Stomach (tissue), 9 donors: ENCODE results near the gene ZFYVE9. TPM values are rescaled to one million over a fixed set of nuclear protein-coding genes. Genes with fewer than 3 reads are reported as not detected.

Experiments used
- DNase-seq, 2 donors: peaks; one replicate each; pipeline versions ENCODE4 v3.0.0 to v3.0.0-alpha.2; 2013 to 2019
- H3K27ac ChIP-seq, 5 donors: fragments of 200-600 bp in 4 of 5; sonication (generic) in 4 of 5; one replicate each; pipeline ENCODE4 v1.5.1; 2013 to 2019; ENCODE audit warnings: mild to moderate bottlenecking in 1 of 5, moderate library complexity in 1 of 5
- H3K27me3 ChIP-seq, 3 donors: fragments of 200-600 bp; sonication (generic); one replicate each; pipeline ENCODE4 v1.5.1; 2017 to 2019; ENCODE audit warnings: mixed run types in 1 of 3
- H3K36me3 ChIP-seq, 4 donors: fragments of 200-600 bp; sonication (generic); 1 replicate in 3 of 4; 2 replicates in 1 of 4; pipeline ENCODE4 v1.5.1; 2016 to 2019
- H3K4me1 ChIP-seq, 4 donors: fragments of 200-600 bp; sonication (generic); one replicate each; pipeline ENCODE4 v1.5.1; 2016 to 2019
- H3K4me3 ChIP-seq, 4 donors: fragments of 200-600 bp; sonication (generic) in 3 of 4; one replicate each; pipeline ENCODE4 v1.5.1; 2016 to 2019; ENCODE audit warnings: mild to moderate bottlenecking in 1 of 4
- H3K9me3 ChIP-seq, 4 donors: fragments of 200-600 bp; sonication (generic); one replicate each; pipeline ENCODE4 v1.5.1; 2016 to 2019
- CTCF ChIP-seq, 7 experiments: fragments of 450-650 bp in 4 of 7; fragments of 200-600 bp in 3 of 7; sonication (generic) in 3 of 7; IDR thresholded peaks; one replicate each; pipeline ENCODE4 v1.5.1; 2016 to 2019; ENCODE audit warnings: antibody characterized with exemption in 7 of 7, control low read depth in 2 of 7, mild to moderate bottlenecking in 1 of 7
- EP300 ChIP-seq: sonication (generic); formaldehyde crosslinking; IDR thresholded peaks from one replicate; pipeline ENCODE4 v1.6.1; 2017; ENCODE audit warnings: antibody characterized with exemption
- POLR2A ChIP-seq, 4 donors: fragments of 450-650 bp; IDR thresholded peaks; one replicate each; pipeline ENCODE4 v1.6.1; 2016; ENCODE audit warnings: antibody characterized with exemption in 4 of 4, control low read depth in 2 of 4, mild to moderate bottlenecking in 1 of 4, moderate library complexity in 1 of 4
- POLR2AphosphoS5 ChIP-seq, 3 donors: sonication (generic); formaldehyde crosslinking; IDR thresholded peaks; one replicate each; pipeline ENCODE4 v1.6.1; 2016; ENCODE audit warnings: antibody characterized with exemption in 3 of 3
- WGBS, 5 donors: extraction: QIAGEN DNeasy Blood & Tissue Kit in 3 of 5; methylation state at CpG; one replicate each; pipeline versions ENCODE4 v1.1.5 to v1.1.7; 2013 to 2018; 5-methylcytosine and 5-hydroxymethylcytosine counted together
- intact Hi-C: fragments of 100-400 bp; cut with DNase I; formaldehyde crosslinking; loops from one replicate; pipeline ENCODE4 v1.15.1; 2023; ENCODE audit warnings: low total_unique reads
- polyA plus RNA-seq, 3 donors: library from polyadenylated mRNA; stranded (reverse); fragments of 200-250 nt; gene quantifications; one replicate each; pipeline ENCODE4 v1.2.3, GENCODE V29; 2013
- total RNA-seq, 5 donors: library from RNA; depleted of rRNA; stranded (reverse); fragments of >200 nt; gene quantifications; one replicate each; pipeline versions ENCODE4 v1.1.0 to v1.2.3, GENCODE V29; 2014 to 2016
- donor health status: healthy with polysubstance abuse.
- donor health status: Bipolar disorder and iron deficiency.
- donor health status: healthy.

The ZFYVE9 gene
- total and polyA plus RNA-seq, 8 donors: 3.6 to 61.1 (median 15.7) TPM

DNA sequence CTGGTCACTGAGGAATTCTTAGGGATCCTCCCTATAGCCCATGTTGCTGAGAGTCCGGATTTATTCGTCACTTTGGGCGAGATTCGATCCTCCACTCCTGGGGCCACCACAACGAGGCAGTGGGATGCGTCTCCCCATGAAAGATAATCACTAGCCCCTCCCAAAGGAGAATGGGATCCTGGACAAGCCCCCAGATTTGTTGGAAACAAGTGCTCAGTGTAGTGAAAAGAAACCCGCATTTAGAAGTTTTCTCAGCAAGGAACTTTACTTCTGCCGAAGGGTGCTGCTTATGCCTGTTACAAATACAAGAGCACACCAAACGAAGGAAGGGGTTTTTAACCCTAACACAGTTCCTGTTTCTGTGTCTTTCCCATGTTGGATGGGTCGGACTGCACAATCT is 83.3 kb downstream of the ZFYVE9 start:
- intact Hi-C loops: no loop called here
- H3K9me3 ChIP-seq: peaks cover 7 to 35% (median 23%) of the 10 kb centered on the region in 4 donors

DNA sequence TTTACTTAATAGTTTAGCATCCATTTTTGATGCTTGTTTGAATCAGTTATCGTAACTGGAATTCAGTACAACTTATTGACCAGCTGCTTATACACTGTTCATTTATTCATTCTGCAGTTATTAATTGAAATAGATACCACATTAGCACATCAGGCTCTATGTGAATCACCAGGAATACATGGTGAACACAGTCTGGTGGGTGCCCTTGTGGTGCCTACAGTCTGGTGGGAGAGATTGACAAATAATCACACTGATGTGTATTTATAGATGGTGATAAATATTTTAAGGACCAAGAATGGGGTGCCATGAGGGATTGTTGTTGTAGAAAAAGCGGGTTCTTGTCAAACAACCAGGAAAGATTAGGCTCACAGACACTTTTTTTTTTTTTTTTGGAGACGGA is 87.6 kb downstream of the ZFYVE9 start:
- intact Hi-C loops: no loop called here
- Histone ChIP-seq H3K36me3 (peaks cover 0 to 23% (median 3%) of the 10 kb centered on the region in 4 donors), H3K27me3 (no peaks in the 10 kb centered on the region), H3K27ac (no peak overlapping the region), H3K4me1 (no peaks in the 10 kb centered on the region), H3K4me3 (no peak overlapping the region), H3K9me3 (peaks cover 7 to 19% (median 16%) of the 10 kb centered on the region in 4 donors)
- no peak for DNase-seq
- no peak for TF ChIP-seq POLR2AphosphoS5 (IDR thresholded peaks at IDR 0.05)
- TF ChIP-seq EP300: no peak
- no peak for TF ChIP-seq POLR2A (IDR thresholded peaks at IDR 0.05)
- 93 to 98% (median 94%) methylated on average over 3 of the region's 3 CpGs for WGBS, 5 donors

More for the DNA sequence above, 83.3 kb downstream of the ZFYVE9 start:
- 92 to 98% (median 94%) methylated on average over 10 of the region's 10 CpGs for WGBS, 5 donors
- DNase-seq: no peak
- H3K27ac ChIP-seq: no peak overlapping the region
- no peaks in the 10 kb centered on the region for H3K27me3 ChIP-seq
- no peak overlapping the region for H3K4me3 ChIP-seq
- no peaks in the 10 kb centered on the region for H3K4me1 ChIP-seq
- no peak for TF ChIP-seq POLR2A (IDR thresholded peaks at IDR 0.05)
- no peak for TF ChIP-seq EP300
- H3K36me3 ChIP-seq: peaks cover 0 to 15% (median 0%) of the 10 kb centered on the region in 4 donors

- DNase-seq: no peak
- H3K4me3 ChIP-seq: no peak overlapping the region
- 89 to 100% (median 93%) methylated on average over 1 of the region's 1 CpG for WGBS, 5 donors
- H3K27ac ChIP-seq: no peak overlapping the region
- TF ChIP-seq EP300 (no peak), CTCF (IDR thresholded peaks at IDR 0.05) (no peak), POLR2AphosphoS5 (IDR thresholded peaks at IDR 0.05) (no peak), POLR2A (IDR thresholded peaks at IDR 0.05) (no peak)
- H3K9me3 ChIP-seq: no peaks in the 10 kb centered on the region
- H3K27me3 ChIP-seq: peaks cover 0 to 9% (median 0%) of the 10 kb centered on the region in 3 donors
- intact Hi-C loops: no loop called here
- H3K4me1 ChIP-seq: no peaks in the 10 kb centered on the region
- H3K36me3 ChIP-seq: peaks cover 0 to 17% (median 12%) of the 10 kb centered on the region in 4 donors
Measured at GRCh38 chr1:52233463-52233862, 91.6 kb downstream of the ZFYVE9 start.

DNA sequence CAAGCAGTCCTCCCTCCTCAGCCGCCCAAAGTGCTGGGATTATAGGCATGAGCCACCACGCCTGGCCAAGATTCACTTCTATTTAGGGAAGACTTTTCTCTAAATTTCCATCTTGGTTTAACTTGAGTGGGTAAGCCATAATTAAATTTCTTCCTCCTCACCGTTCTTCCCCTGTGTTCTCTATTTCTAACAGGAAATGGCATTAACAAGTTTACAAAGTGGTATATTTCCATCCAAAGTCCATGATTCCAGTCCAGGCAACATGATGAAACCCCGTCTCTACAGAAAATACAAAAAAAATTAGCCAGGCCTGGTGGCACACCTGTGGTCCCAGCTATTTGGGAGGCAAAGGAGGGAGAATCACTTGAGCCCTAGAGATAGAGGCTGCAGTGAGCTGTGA is 92.1 kb downstream of the ZFYVE9 start:
- no peak for DNase-seq
- TF ChIP-seq POLR2A (IDR thresholded peaks at IDR 0.05) (no peak), EP300 (no peak), CTCF (IDR thresholded peaks at IDR 0.05) (no peak), POLR2AphosphoS5 (IDR thresholded peaks at IDR 0.05) (no peak)
- intact Hi-C loops: no loop called here
- WGBS, 5 donors: 89 to 95% (median 90%) methylated on average over 4 of the region's 4 CpGs
- Histone ChIP-seq H3K4me1 (peaks cover 0 to 4% (median 0%) of the 10 kb centered on the region in 4 donors), H3K36me3 (peaks cover 0 to 17% (median 12%) of the 10 kb centered on the region in 4 donors), H3K9me3 (no peaks in the 10 kb centered on the region), H3K27ac (no peak overlapping the region), H3K27me3 (peaks cover 0 to 9% (median 0%) of the 10 kb centered on the region in 3 donors), H3K4me3 (no peak overlapping the region)

DNA sequence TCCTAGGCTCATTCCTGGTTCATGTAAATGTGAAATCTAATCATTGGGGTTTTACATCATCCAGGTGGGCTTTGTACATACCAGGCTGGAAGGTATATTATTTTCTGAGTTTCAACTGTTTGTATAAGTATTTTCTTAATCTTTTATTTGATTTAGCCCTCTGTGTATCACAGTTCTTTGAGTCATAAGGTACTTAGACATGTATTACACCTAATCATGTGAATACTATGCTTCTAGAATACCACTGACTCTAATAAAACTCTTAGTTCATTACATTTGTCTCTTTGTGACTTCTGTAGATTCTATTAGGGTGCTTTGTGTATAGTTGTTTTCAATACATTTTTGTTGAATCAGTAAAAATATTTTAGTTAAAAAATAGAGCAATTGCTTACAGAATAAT is 92.8 kb downstream of the ZFYVE9 start:
- H3K36me3 ChIP-seq: peaks cover 0 to 17% (median 12%) of the 10 kb centered on the region in 4 donors
- intact Hi-C loops: no loop called here
- peaks cover 0 to 11% (median 0%) of the 10 kb centered on the region in 4 donors for H3K4me1 ChIP-seq
- no peaks in the 10 kb centered on the region for H3K9me3 ChIP-seq
- TF ChIP-seq POLR2AphosphoS5 (IDR thresholded peaks at IDR 0.05) (no peak), POLR2A (IDR thresholded peaks at IDR 0.05) (no peak), EP300 (no peak), CTCF (IDR thresholded peaks at IDR 0.05) (no peak)
- H3K4me3 ChIP-seq: no peak overlapping the region
- DNase-seq: no peak
- peaks cover 0 to 9% (median 0%) of the 10 kb centered on the region in 3 donors for H3K27me3 ChIP-seq
- H3K27ac ChIP-seq: no peak overlapping the region
